HCT116 (cell line): Measurements from ENCODE around the gene TUB. TPM values are rescaled to one million over a fixed set of nuclear protein-coding genes. Genes with fewer than 3 reads are reported as not detected.

Experiments
- ATAC-seq: fragments of 200-7000 bp; cut with Tn5 transposase; 2 replicates; pipeline ENCODE4 v1.9.1; 2020; ENCODE audit warnings: mild to moderate bottlenecking, moderate library complexity
- BruUV-seq: library from RNA; stranded (reverse); fragments of 400-500 nt; replicated peaks from 2 replicates; lab custom pipeline; 2021; lab: Mats Ljungman, UMichigan
- CTCF ChIA-PET: fragments of 300-600 bp; sonication (Branson Sonifier 250); formaldehyde crosslinking; loops from one replicate; lab custom pipeline; 2021; ENCODE audit warnings: antibody characterized with exemption; lab: Charles Lee
- POLR2A ChIA-PET: fragments of 300-600, 350-600 bp; sonication (Branson Sonifier 250); formaldehyde crosslinking; loops from one replicate; lab custom pipeline; 2021; ENCODE audit warnings: antibody characterized with exemption; lab: Charles Lee
- RAD21 ChIA-PET, 2 experiments: fragments of 300-600 bp; sonication (Branson Sonifier 250); formaldehyde crosslinking; loops; one replicate each; lab custom pipeline; 2023; ENCODE audit warnings: low total read pairs in 2 of 2; ENCODE audit not compliant: uncharacterized antibody in 2 of 2, unreplicated experiment in 2 of 2, low non-redundant PET in 1 of 2; lab: Charles Lee
- DNase-seq: peaks from one replicate; pipeline ENCODE4 v3.0.0-alpha.2; 2010; ENCODE audit warnings: low read depth, low spot score
- H2AFZ ChIP-seq: fragments of 200-600 bp; shearing (Covaris generic), sonication (generic); 2 replicates; pipeline ENCODE4 v1.6.1; 2017; ENCODE audit warnings: low read depth, mixed run types, mixed read lengths, antibody characterized with exemption, low read length; ENCODE audit not compliant: poor library complexity, severe bottlenecking
- H3K27ac ChIP-seq: 2 replicates; pipeline ENCODE4 v1.5.1; 2012; ENCODE audit warnings: low read depth, low read length
- H3K27me3 ChIP-seq: fragments of 200-600 bp; sonication (generic); 2 replicates; pipeline ENCODE4 v1.6.1; 2016; ENCODE audit warnings: mixed run types, low read length, mixed read lengths; ENCODE audit not compliant: insufficient read depth
- H3K36me3 ChIP-seq, 2 experiments: fragments of 200-500 bp in 1 of 2; fragments of 200-600 bp in 1 of 2; sonication (Bioruptor generic) in 1 of 2; sonication (generic) in 1 of 2; 2 replicates each; pipeline versions ENCODE4 v1.5.1 to v1.6.1; 2014 to 2016; ENCODE audit warnings: low read length in 2 of 2, inconsistent platforms in 1 of 2, mixed read lengths in 1 of 2, mixed run types in 1 of 2; ENCODE audit not compliant: insufficient read depth in 2 of 2, control insufficient read depth in 1 of 2
- H3K4me1 ChIP-seq, 2 experiments: fragments of 200-600 bp in 1 of 2; sonication (generic) in 1 of 2; 2 replicates each; pipeline versions ENCODE4 v1.5.1 to v1.6.1; 2012 to 2017; ENCODE audit warnings: low read length in 2 of 2, inconsistent platforms in 1 of 2, mild to moderate bottlenecking in 1 of 2, mixed read lengths in 1 of 2, mixed run types in 1 of 2, moderate library complexity in 1 of 2; ENCODE audit not compliant: insufficient read depth in 2 of 2, control insufficient read depth in 1 of 2
- H3K4me2 ChIP-seq: fragments of 200-600 bp; sonication (generic); 2 replicates; pipeline ENCODE4 v1.6.1; 2017; ENCODE audit warnings: mixed run types, low read length, mixed read lengths
- H3K4me3 ChIP-seq, 2 experiments: fragments of 200-600 bp in 1 of 2; sonication (generic) in 1 of 2; replicated peaks in 1 of 2; 2 replicates each; pipeline ENCODE4 v1.5.1; 2011 to 2016; ENCODE audit warnings: low read length in 2 of 2, control low read depth in 1 of 2, low read depth in 1 of 2, mild to moderate bottlenecking in 1 of 2, mixed read lengths in 1 of 2, mixed run types in 1 of 2
- H3K79me2 ChIP-seq: fragments of 200-600 bp; sonication (generic); 2 replicates; pipeline ENCODE4 v1.6.1; 2017; ENCODE audit warnings: mild to moderate bottlenecking, mixed run types, low read length, moderate library complexity, mixed read lengths; ENCODE audit not compliant: insufficient read depth
- H3K9ac ChIP-seq: fragments of 200-600 bp; sonication (generic); 2 replicates; pipeline ENCODE4 v1.6.1; 2016; ENCODE audit warnings: low read length, mixed read lengths
- H3K9me2 ChIP-seq: fragments of 200-600 bp; sonication (generic), shearing (Covaris generic); 2 replicates; pipeline ENCODE4 v1.6.1; 2017; ENCODE audit warnings: mixed run types, mild to moderate bottlenecking, moderate library complexity; ENCODE audit not compliant: insufficient read depth
- H3K9me3 ChIP-seq, 2 experiments: fragments of 200-500 bp in 1 of 2; fragments of 200-600 bp in 1 of 2; sonication (Bioruptor generic) in 1 of 2; sonication (generic) in 1 of 2; 2 replicates each; pipeline ENCODE4 v1.6.1; 2014 to 2017; ENCODE audit warnings: low read length in 2 of 2, mixed read lengths in 2 of 2, inconsistent platforms in 1 of 2, low read depth in 1 of 2, mild to moderate bottlenecking in 1 of 2, mixed run types in 1 of 2, moderate library complexity in 1 of 2; ENCODE audit not compliant: control insufficient read depth in 1 of 2, insufficient read depth in 1 of 2
- H4K20me1 ChIP-seq: fragments of 200-600 bp; sonication (generic), shearing (Covaris generic); 2 replicates; pipeline ENCODE4 v1.6.1; 2017; ENCODE audit warnings: mixed run types, mild to moderate bottlenecking, moderate library complexity; ENCODE audit not compliant: insufficient read depth
- JUND ChIP-seq: IDR thresholded peaks from 2 replicates; pipeline ENCODE4 v1.6.1; 2012
- POLR2A ChIP-seq: IDR thresholded peaks from 2 replicates; pipeline ENCODE4 v1.7.0; 2011; ENCODE audit warnings: borderline replicate concordance; ENCODE audit not compliant: insufficient read depth, insufficient read length; ENCODE audit errors: extremely low read depth
- POLR2AphosphoS5 ChIP-seq: IDR thresholded peaks from 2 replicates; pipeline ENCODE4 v1.6.1; 2011; ENCODE audit warnings: mild to moderate bottlenecking, low read depth, low read length, moderate library complexity
- RAD21 ChIP-seq: IDR thresholded peaks from 2 replicates; pipeline ENCODE4 v1.6.1; 2012; ENCODE audit warnings: low read depth, mild to moderate bottlenecking
- SIN3A ChIP-seq: IDR thresholded peaks from 2 replicates; pipeline ENCODE4 v1.6.1; 2012; ENCODE audit warnings: low read depth
- SP1 ChIP-seq: IDR thresholded peaks from 2 replicates; pipeline ENCODE4 v1.6.1; 2012; ENCODE audit warnings: low read depth
- YY1 ChIP-seq: IDR thresholded peaks from 2 replicates; pipeline ENCODE4 v1.6.1; 2011; ENCODE audit warnings: low read length, low read depth, moderate library complexity, mild to moderate bottlenecking; ENCODE audit not compliant: insufficient replicate concordance; ENCODE audit errors: extremely low read depth
- ZNF274 ChIP-seq: fragments of 200-500 bp; sonication (Bioruptor generic); IDR thresholded peaks from 2 replicates; pipeline ENCODE4 v1.6.1; 2014; ENCODE audit warnings: mild to moderate bottlenecking, low read depth, low read length, inconsistent platforms
- intact Hi-C: fragments of 100-400 bp; cut with micrococcal nuclease; formaldehyde crosslinking; loops from 2 replicates; pipeline ENCODE4 v1.10.0; 2022
- total RNA-seq: library from RNA; stranded (reverse); gene quantifications from one replicate; pipeline ENCODE4 v1.2.1, GENCODE V29; 2021; ENCODE audit not compliant: unreplicated experiment
- TF ChIP-seq, protein P1 (sequence below): IDR thresholded peaks from 2 replicates; pipeline ENCODE4 v1.6.1; 2012
- TF ChIP-seq, protein P2 (sequence below): IDR thresholded peaks from 2 replicates; pipeline ENCODE4 v1.6.1; 2012; ENCODE audit warnings: low read depth
- TF ChIP-seq, protein P3 (sequence below): IDR thresholded peaks from 2 replicates; pipeline ENCODE4 v1.6.1; 2012

The TUB gene
- total RNA-seq, 1 experiment from 2014 or later: 0.02 TPM

DNA sequence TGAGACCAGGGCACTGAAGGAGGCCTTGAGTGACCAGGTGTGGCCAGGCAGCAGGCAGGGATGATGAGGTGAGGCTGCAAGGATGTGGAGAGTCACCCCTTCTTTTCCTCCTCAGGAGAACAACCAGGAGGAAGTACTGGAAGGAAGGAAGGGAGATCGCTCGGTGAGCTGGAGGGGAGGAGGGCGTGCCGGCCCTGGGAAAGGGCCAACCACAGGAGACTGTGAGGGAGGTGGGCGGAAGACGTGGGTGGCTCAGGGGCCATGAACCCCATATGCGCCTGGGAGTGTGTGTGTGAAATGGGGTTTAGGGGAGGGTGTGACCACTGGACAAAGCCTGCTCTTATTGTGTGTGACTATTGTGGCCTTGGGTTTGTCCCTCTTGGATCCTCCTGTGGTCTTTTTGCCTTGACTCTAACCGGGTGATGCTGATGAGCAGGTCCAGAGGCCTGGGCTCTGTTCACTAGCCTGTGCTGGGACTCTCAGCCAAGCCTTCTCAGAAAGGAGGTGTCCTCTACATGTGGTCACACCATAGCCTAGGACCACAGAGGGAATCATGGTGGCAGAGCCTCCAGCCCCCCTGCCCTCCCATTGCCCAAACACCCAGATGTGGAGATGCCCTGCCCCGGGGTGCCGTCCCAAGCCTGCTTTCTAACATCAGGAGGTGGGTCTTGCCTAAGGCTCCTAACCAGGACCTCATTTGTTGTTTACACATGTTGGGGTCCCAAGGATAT, 41.3 kb upstream of the TUB start:
- Histone ChIP-seq H3K9me3 (no peaks in the 10 kb centered on the region), H3K9me2 (no peaks in the 10 kb centered on the region), H3K9ac (no peak overlapping the region), H3K4me3 (no peak overlapping the region), H3K79me2 (no peaks in the 10 kb centered on the region), H4K20me1 (no peaks in the 10 kb centered on the region), H2AFZ (no peak overlapping the region), H3K36me3 (no peaks in the 10 kb centered on the region), H3K4me1 (no peaks in the 10 kb centered on the region), H3K27me3 (peaks cover 7% of the 10 kb centered on the region; the same call in 1 of the 2 replicates), H3K27ac (no peak overlapping the region), H3K4me2 (no peak overlapping the region)
- ChIA-PET CTCF (no interaction called here), POLR2A (no interaction called here), RAD21 (no interaction called here)
- DNase-seq: no peak
- BruUV-seq: no TSS peak
- TF ChIP-seq, protein P1, sequence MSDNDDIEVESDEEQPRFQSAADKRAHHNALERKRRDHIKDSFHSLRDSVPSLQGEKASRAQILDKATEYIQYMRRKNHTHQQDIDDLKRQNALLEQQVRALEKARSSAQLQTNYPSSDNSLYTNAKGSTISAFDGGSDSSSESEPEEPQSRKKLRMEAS: no peak
- TF ChIP-seq, protein P2, sequence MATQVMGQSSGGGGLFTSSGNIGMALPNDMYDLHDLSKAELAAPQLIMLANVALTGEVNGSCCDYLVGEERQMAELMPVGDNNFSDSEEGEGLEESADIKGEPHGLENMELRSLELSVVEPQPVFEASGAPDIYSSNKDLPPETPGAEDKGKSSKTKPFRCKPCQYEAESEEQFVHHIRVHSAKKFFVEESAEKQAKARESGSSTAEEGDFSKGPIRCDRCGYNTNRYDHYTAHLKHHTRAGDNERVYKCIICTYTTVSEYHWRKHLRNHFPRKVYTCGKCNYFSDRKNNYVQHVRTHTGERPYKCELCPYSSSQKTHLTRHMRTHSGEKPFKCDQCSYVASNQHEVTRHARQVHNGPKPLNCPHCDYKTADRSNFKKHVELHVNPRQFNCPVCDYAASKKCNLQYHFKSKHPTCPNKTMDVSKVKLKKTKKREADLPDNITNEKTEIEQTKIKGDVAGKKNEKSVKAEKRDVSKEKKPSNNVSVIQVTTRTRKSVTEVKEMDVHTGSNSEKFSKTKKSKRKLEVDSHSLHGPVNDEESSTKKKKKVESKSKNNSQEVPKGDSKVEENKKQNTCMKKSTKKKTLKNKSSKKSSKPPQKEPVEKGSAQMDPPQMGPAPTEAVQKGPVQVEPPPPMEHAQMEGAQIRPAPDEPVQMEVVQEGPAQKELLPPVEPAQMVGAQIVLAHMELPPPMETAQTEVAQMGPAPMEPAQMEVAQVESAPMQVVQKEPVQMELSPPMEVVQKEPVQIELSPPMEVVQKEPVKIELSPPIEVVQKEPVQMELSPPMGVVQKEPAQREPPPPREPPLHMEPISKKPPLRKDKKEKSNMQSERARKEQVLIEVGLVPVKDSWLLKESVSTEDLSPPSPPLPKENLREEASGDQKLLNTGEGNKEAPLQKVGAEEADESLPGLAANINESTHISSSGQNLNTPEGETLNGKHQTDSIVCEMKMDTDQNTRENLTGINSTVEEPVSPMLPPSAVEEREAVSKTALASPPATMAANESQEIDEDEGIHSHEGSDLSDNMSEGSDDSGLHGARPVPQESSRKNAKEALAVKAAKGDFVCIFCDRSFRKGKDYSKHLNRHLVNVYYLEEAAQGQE: no peak
- no peak for TF ChIP-seq POLR2A
- TF ChIP-seq, protein P3, sequence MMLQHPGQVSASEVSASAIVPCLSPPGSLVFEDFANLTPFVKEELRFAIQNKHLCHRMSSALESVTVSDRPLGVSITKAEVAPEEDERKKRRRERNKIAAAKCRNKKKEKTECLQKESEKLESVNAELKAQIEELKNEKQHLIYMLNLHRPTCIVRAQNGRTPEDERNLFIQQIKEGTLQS: no peak
- TF ChIP-seq JUND: no peak
- no peak for TF ChIP-seq RAD21
- no peak for TF ChIP-seq ZNF274
- no peak for TF ChIP-seq SIN3A
- no peak for TF ChIP-seq SP1
- no peak for TF ChIP-seq YY1
- TF ChIP-seq POLR2AphosphoS5: no peak
- intact Hi-C loops: no loop called here
- ATAC-seq: no peak
